T follicular helper cell (primary cell): Measurements from ENCODE around the gene NRBF2.
"Not testable (repeated sequence)": the region's sequence is repeated elsewhere in the genome, so short reads cannot be mapped to it uniquely, and the experiment has no call there.

Experiments used
- DNase-seq: peaks from one replicate; pipeline ENCODE4 v3.0.0-alpha.2; 2020; ENCODE audit warnings: low read depth

NRBF2 gene

GRCh38 chr10:63116452-63117072 lies 16.6 kb upstream of the NRBF2 start:
- DNase-seq, result no peak

- no peak for DNase-seq
These were observed 14.1 kb upstream of the NRBF2 start for GRCh38 chr10:63119041-63119440.

GRCh38 chr10:63120554-63120953 lies 12.6 kb upstream of the NRBF2 start:
- DNase-seq, result no peak

GRCh38 chr10:63123727-63124362 lies 9.3 kb upstream of the NRBF2 start:
- DNase-seq, result no peak

GRCh38 chr10:63125459-63125858 lies 7.7 kb upstream of the NRBF2 start:
- no peak for DNase-seq

- DNase-seq, result no peak
These were observed 4.7 kb upstream of the NRBF2 start for GRCh38 chr10:63128443-63128842.

GRCh38 chr10:63129888-63130287 lies 3.2 kb upstream of the NRBF2 start:
- no peak for DNase-seq

GRCh38 chr10:63132651-63133055 lies 475 bp upstream of the NRBF2 start:
- DNase-seq, result no peak

- no peak for DNase-seq
These were observed 861 bp downstream of the NRBF2 start for GRCh38 chr10:63133821-63134557.

- DNase-seq, result no peak
These were observed 4.2 kb downstream of the NRBF2 start for GRCh38 chr10:63137306-63137705.

GRCh38 chr10:63140077-63140476 lies 6.9 kb downstream of the NRBF2 start:
- DNase-seq, result no peak

- no peak for DNase-seq
These were observed 9.0 kb downstream of the NRBF2 start for GRCh38 chr10:63142136-63142535.

- DNase-seq, result no peak
These were observed 10.9 kb downstream of the NRBF2 start for GRCh38 chr10:63143987-63144386.

- no peak for DNase-seq
These were observed 12.7 kb downstream of the NRBF2 start for GRCh38 chr10:63145782-63146181.

GRCh38 chr10:63146503-63146902 lies 13.4 kb downstream of the NRBF2 start:
- no peak for DNase-seq

GRCh38 chr10:63150745-63151144 lies 17.6 kb downstream of the NRBF2 start:
- no peak for DNase-seq

- not testable (repeated sequence) for DNase-seq
These were observed 20.9 kb downstream of the NRBF2 start for GRCh38 chr10:63153868-63154545.

GRCh38 chr10:63154546-63155387 lies 21.6 kb downstream of the NRBF2 start:
- DNase-seq, result no peak

- no peak for DNase-seq
These were observed 22.4 kb downstream of the NRBF2 start for GRCh38 chr10:63155388-63156020.

GRCh38 chr10:63156236-63156635 lies 23.1 kb downstream of the NRBF2 start:
- no peak for DNase-seq
